ENCODE results near the gene ITGA1. TPM values are rescaled to one million over a fixed set of nuclear protein-coding genes. Genes with fewer than 3 reads are reported as not detected.

ITGA1 gene
- total RNA-seq, 3 donors from 2014 or later = 26.2 to 49.2 (median 36.6) TPM

GRCh38 chr5:52924456-52924855 is 136.7 kb downstream of the ITGA1 start:
- intact Hi-C loops (cut with DNase I; ENCODE audit: low total_unique reads) = no loop called here
- DNase-seq (ENCODE audit: low spot score in 2 of 2) = no peak
- H3K4me3 ChIP-seq = no peak overlapping the region
- no peaks in the 10 kb centered on the region for H3K36me3 ChIP-seq
- no peaks in the 10 kb centered on the region for H3K4me1 ChIP-seq
- no peaks in the 10 kb centered on the region for H3K27me3 ChIP-seq
- no peak overlapping the region for H3K27ac ChIP-seq
- TF ChIP-seq POLR2A (IDR thresholded peaks at IDR 0.05) (no peak), POLR2AphosphoS5 (IDR thresholded peaks at IDR 0.05) (no peak), CTCF (IDR thresholded peaks at IDR 0.05) (no peak)
- no peaks in the 10 kb centered on the region for H3K9me3 ChIP-seq

GRCh38 chr5:52925001-52925400 is 137.3 kb downstream of the ITGA1 start:
- Histone ChIP-seq H3K36me3 (no peaks in the 10 kb centered on the region), H3K27ac (no peak overlapping the region), H3K4me1 (no peaks in the 10 kb centered on the region), H3K27me3 (no peaks in the 10 kb centered on the region), H3K9me3 (no peaks in the 10 kb centered on the region), H3K4me3 (no peak overlapping the region)
- TF ChIP-seq CTCF (IDR thresholded peaks at IDR 0.05) (no peak), POLR2AphosphoS5 (IDR thresholded peaks at IDR 0.05) (no peak), POLR2A (IDR thresholded peaks at IDR 0.05) (no peak)
- DNase-seq (ENCODE audit: low spot score in 2 of 2) = no peak
- intact Hi-C loops (cut with DNase I; ENCODE audit: low total_unique reads) = no loop called here

GRCh38 chr5:52928689-52929088 is 141.0 kb downstream of the ITGA1 start:
- TF ChIP-seq POLR2AphosphoS5 (IDR thresholded peaks at IDR 0.05) (no peak), POLR2A (IDR thresholded peaks at IDR 0.05) (no peak), CTCF (IDR thresholded peaks at IDR 0.05) (no peak)
- no peak for DNase-seq (ENCODE audit: low spot score in 2 of 2)
- H3K36me3 ChIP-seq = no peaks in the 10 kb centered on the region
- no peaks in the 10 kb centered on the region for H3K4me1 ChIP-seq
- no peak overlapping the region for H3K27ac ChIP-seq
- no peak overlapping the region for H3K4me3 ChIP-seq
- no peaks in the 10 kb centered on the region for H3K27me3 ChIP-seq
- intact Hi-C loops (cut with DNase I; ENCODE audit: low total_unique reads) = no loop called here
- H3K9me3 ChIP-seq = no peaks in the 10 kb centered on the region

- H3K4me1 ChIP-seq = no peaks in the 10 kb centered on the region
- no peaks in the 10 kb centered on the region for H3K27me3 ChIP-seq
- no peaks in the 10 kb centered on the region for H3K9me3 ChIP-seq
- TF ChIP-seq POLR2A (IDR thresholded peaks at IDR 0.05) = no peak
- TF ChIP-seq CTCF (IDR thresholded peaks at IDR 0.05) = no peak
- TF ChIP-seq POLR2AphosphoS5 (IDR thresholded peaks at IDR 0.05) = no peak
- H3K4me3 ChIP-seq = no peak overlapping the region
- no peaks in the 10 kb centered on the region for H3K36me3 ChIP-seq
- intact Hi-C loops (cut with DNase I; ENCODE audit: low total_unique reads) = no loop called here
- DNase-seq (ENCODE audit: low spot score in 2 of 2) = no peak
- H3K27ac ChIP-seq = no peak overlapping the region
Observed at GRCh38 chr5:52938226-52938625, 150.5 kb downstream of the ITGA1 start.

GRCh38 chr5:52943285-52943684 is 155.6 kb downstream of the ITGA1 start:
- Histone ChIP-seq H3K27me3 (no peaks in the 10 kb centered on the region), H3K4me3 (no peak overlapping the region), H3K4me1 (no peaks in the 10 kb centered on the region), H3K27ac (no peak overlapping the region), H3K36me3 (no peaks in the 10 kb centered on the region), H3K9me3 (no peaks in the 10 kb centered on the region)
- intact Hi-C loops (cut with DNase I; ENCODE audit: low total_unique reads) = loop anchor here (10.0 kb wide), 1 partner anchor 152 kb away; no protein-coding TSS in a partner anchor
- TF ChIP-seq POLR2A (IDR thresholded peaks at IDR 0.05) (no peak), POLR2AphosphoS5 (IDR thresholded peaks at IDR 0.05) (no peak), CTCF (IDR thresholded peaks at IDR 0.05) (no peak)
- no peak for DNase-seq (ENCODE audit: low spot score in 2 of 2)

Data from breast epithelium (tissue), 4 donors.